Stimulated activated naive CD8-positive, alpha-beta T cell treated with anti-CD3 and anti-CD28 coated beads, Interleukin-15, Interleukin-2, amounts not matched to agents 100 ng/mL and 50 ng/mL, for 24 hours (primary cell): Measurements from ENCODE around the gene EYA4.

ENCODE experiments used
- H3K27ac Mint-ChIP-seq: one replicate; pipeline ENCODE4 v1.8.0; 2021; ENCODE audit warnings: mild to moderate bottlenecking, mixed read lengths
- H3K27me3 Mint-ChIP-seq: one replicate; pipeline ENCODE4 v1.8.0; 2021; ENCODE audit warnings: mixed read lengths
- H3K36me3 Mint-ChIP-seq: one replicate; pipeline ENCODE4 v1.8.0; 2021; ENCODE audit warnings: low read depth, mixed read lengths
- H3K4me1 Mint-ChIP-seq: one replicate; pipeline ENCODE4 v1.8.0; 2021; ENCODE audit warnings: low read depth, mixed read lengths
- H3K4me3 Mint-ChIP-seq: one replicate; pipeline ENCODE4 v1.8.0; 2021; ENCODE audit warnings: mild to moderate bottlenecking, mixed read lengths
- H3K9me3 Mint-ChIP-seq: one replicate; pipeline ENCODE4 v1.8.0; 2021; ENCODE audit warnings: mixed read lengths

EYA4 gene

GRCh38 chr6:133340557-133340956, 99.4 kb downstream of the EYA4 start:
- H3K36me3 Mint-ChIP-seq: no peaks in the 10 kb centered on the region
- no peak overlapping the region for H3K27ac Mint-ChIP-seq
- H3K9me3 Mint-ChIP-seq: no peaks in the 10 kb centered on the region
- no peaks in the 10 kb centered on the region for H3K4me1 Mint-ChIP-seq
- no peak overlapping the region for H3K4me3 Mint-ChIP-seq
- H3K27me3 Mint-ChIP-seq: peaks cover 4% of the 10 kb centered on the region

- no peak overlapping the region for H3K4me3 Mint-ChIP-seq
- no peak overlapping the region for H3K27ac Mint-ChIP-seq
- no peaks in the 10 kb centered on the region for H3K36me3 Mint-ChIP-seq
- H3K9me3 Mint-ChIP-seq: no peaks in the 10 kb centered on the region
- peaks cover 4% of the 10 kb centered on the region for H3K27me3 Mint-ChIP-seq
- H3K4me1 Mint-ChIP-seq: no peaks in the 10 kb centered on the region
These were observed 100.5 kb downstream of the EYA4 start for GRCh38 chr6:133341607-133342158.

- Mint-ChIP-seq H3K9me3 (no peaks in the 10 kb centered on the region), H3K36me3 (no peaks in the 10 kb centered on the region)
These were observed 102.1 kb downstream of the EYA4 start for GRCh38 chr6:133343220-133343619.

GRCh38 chr6:133348846-133349245, 107.7 kb downstream of the EYA4 start:
- H3K4me1 Mint-ChIP-seq: no peaks in the 10 kb centered on the region
- no peaks in the 10 kb centered on the region for H3K27me3 Mint-ChIP-seq
- no peak overlapping the region for H3K27ac Mint-ChIP-seq
- H3K4me3 Mint-ChIP-seq: no peak overlapping the region
- no peaks in the 10 kb centered on the region for H3K9me3 Mint-ChIP-seq
- H3K36me3 Mint-ChIP-seq: no peaks in the 10 kb centered on the region

More at GRCh38 chr6:133343220-133343619, 102.1 kb downstream of the EYA4 start:
- H3K27ac Mint-ChIP-seq: no peak overlapping the region
- no peak overlapping the region for H3K4me3 Mint-ChIP-seq
- no peaks in the 10 kb centered on the region for H3K27me3 Mint-ChIP-seq
- H3K4me1 Mint-ChIP-seq: no peaks in the 10 kb centered on the region

GRCh38 chr6:133350928-133351327, 109.8 kb downstream of the EYA4 start:
- no peak overlapping the region for H3K27ac Mint-ChIP-seq
- no peaks in the 10 kb centered on the region for H3K9me3 Mint-ChIP-seq
- no peaks in the 10 kb centered on the region for H3K36me3 Mint-ChIP-seq
- H3K27me3 Mint-ChIP-seq: no peaks in the 10 kb centered on the region
- H3K4me3 Mint-ChIP-seq: no peak overlapping the region
- H3K4me1 Mint-ChIP-seq: no peaks in the 10 kb centered on the region

GRCh38 chr6:133352046-133352445, 110.9 kb downstream of the EYA4 start:
- H3K9me3 Mint-ChIP-seq: no peaks in the 10 kb centered on the region
- no peak overlapping the region for H3K4me3 Mint-ChIP-seq
- no peaks in the 10 kb centered on the region for H3K36me3 Mint-ChIP-seq
- no peak overlapping the region for H3K27ac Mint-ChIP-seq
- H3K27me3 Mint-ChIP-seq: no peaks in the 10 kb centered on the region
- H3K4me1 Mint-ChIP-seq: no peaks in the 10 kb centered on the region

GRCh38 chr6:133353061-133353460, 111.9 kb downstream of the EYA4 start:
- no peaks in the 10 kb centered on the region for H3K27me3 Mint-ChIP-seq
- no peaks in the 10 kb centered on the region for H3K9me3 Mint-ChIP-seq
- no peak overlapping the region for H3K4me3 Mint-ChIP-seq
- H3K36me3 Mint-ChIP-seq: no peaks in the 10 kb centered on the region
- H3K4me1 Mint-ChIP-seq: no peaks in the 10 kb centered on the region
- no peak overlapping the region for H3K27ac Mint-ChIP-seq

GRCh38 chr6:133355922-133356321, 114.8 kb downstream of the EYA4 start:
- no peaks in the 10 kb centered on the region for H3K4me1 Mint-ChIP-seq
- H3K27me3 Mint-ChIP-seq: no peaks in the 10 kb centered on the region
- no peak overlapping the region for H3K27ac Mint-ChIP-seq
- no peaks in the 10 kb centered on the region for H3K36me3 Mint-ChIP-seq
- no peaks in the 10 kb centered on the region for H3K9me3 Mint-ChIP-seq
- no peak overlapping the region for H3K4me3 Mint-ChIP-seq

GRCh38 chr6:133358574-133359150, 117.5 kb downstream of the EYA4 start:
- Mint-ChIP-seq H3K27me3 (no peaks in the 10 kb centered on the region), H3K27ac (no peak overlapping the region), H3K36me3 (no peaks in the 10 kb centered on the region), H3K4me3 (no peak overlapping the region), H3K9me3 (no peaks in the 10 kb centered on the region), H3K4me1 (no peaks in the 10 kb centered on the region)

- Mint-ChIP-seq H3K36me3 (no peaks in the 10 kb centered on the region), H3K9me3 (no peaks in the 10 kb centered on the region), H3K27me3 (no peaks in the 10 kb centered on the region), H3K4me3 (no peak overlapping the region), H3K27ac (no peak overlapping the region), H3K4me1 (no peaks in the 10 kb centered on the region)
These were observed 118.1 kb downstream of the EYA4 start for GRCh38 chr6:133359256-133359655.

GRCh38 chr6:133359760-133360159, 118.6 kb downstream of the EYA4 start:
- H3K27ac Mint-ChIP-seq: no peak overlapping the region

GRCh38 chr6:133360194-133360593, 119.0 kb downstream of the EYA4 start:
- Mint-ChIP-seq H3K36me3 (no peaks in the 10 kb centered on the region), H3K4me1 (no peaks in the 10 kb centered on the region), H3K4me3 (no peak overlapping the region), H3K27ac (no peak overlapping the region), H3K9me3 (no peaks in the 10 kb centered on the region), H3K27me3 (no peaks in the 10 kb centered on the region)

More at GRCh38 chr6:133359760-133360159, 118.6 kb downstream of the EYA4 start:
- Mint-ChIP-seq H3K27me3 (no peaks in the 10 kb centered on the region), H3K9me3 (no peaks in the 10 kb centered on the region), H3K4me1 (no peaks in the 10 kb centered on the region), H3K36me3 (no peaks in the 10 kb centered on the region), H3K4me3 (no peak overlapping the region)

- no peaks in the 10 kb centered on the region for H3K36me3 Mint-ChIP-seq
These were observed 121.7 kb downstream of the EYA4 start for GRCh38 chr6:133362813-133363212.

GRCh38 chr6:133368664-133369063, 127.5 kb downstream of the EYA4 start:
- H3K27me3 Mint-ChIP-seq: no peaks in the 10 kb centered on the region
- H3K4me1 Mint-ChIP-seq: no peaks in the 10 kb centered on the region
- no peak overlapping the region for H3K4me3 Mint-ChIP-seq
- H3K27ac Mint-ChIP-seq: no peak overlapping the region
- no peaks in the 10 kb centered on the region for H3K9me3 Mint-ChIP-seq
- H3K36me3 Mint-ChIP-seq: no peaks in the 10 kb centered on the region

More at GRCh38 chr6:133362813-133363212, 121.7 kb downstream of the EYA4 start:
- Mint-ChIP-seq H3K9me3 (no peaks in the 10 kb centered on the region), H3K4me3 (no peak overlapping the region), H3K27ac (no peak overlapping the region), H3K27me3 (no peaks in the 10 kb centered on the region), H3K4me1 (no peaks in the 10 kb centered on the region)

GRCh38 chr6:133369773-133370272, 128.7 kb downstream of the EYA4 start:
- no peak overlapping the region for H3K27ac Mint-ChIP-seq
- no peaks in the 10 kb centered on the region for H3K4me1 Mint-ChIP-seq
- H3K4me3 Mint-ChIP-seq: no peak overlapping the region
- H3K9me3 Mint-ChIP-seq: no peaks in the 10 kb centered on the region
- H3K27me3 Mint-ChIP-seq: no peaks in the 10 kb centered on the region
- H3K36me3 Mint-ChIP-seq: no peaks in the 10 kb centered on the region

- Mint-ChIP-seq H3K9me3 (no peaks in the 10 kb centered on the region), H3K36me3 (no peaks in the 10 kb centered on the region), H3K27me3 (no peaks in the 10 kb centered on the region), H3K4me3 (no peak overlapping the region), H3K4me1 (no peaks in the 10 kb centered on the region), H3K27ac (no peak overlapping the region)
These were observed 135.6 kb downstream of the EYA4 start for GRCh38 chr6:133376743-133377142.
